Calu3 (cell line): Measurements from ENCODE around the gene RHOC. TPM values are rescaled to one million over a fixed set of nuclear protein-coding genes. Genes with fewer than 3 reads are reported as not detected.

Experiments
- BruUV-seq: library from RNA; stranded (reverse); fragments of 400-500 nt; replicated peaks from 2 replicates; lab custom pipeline; 2021; lab: Mats Ljungman, UMichigan
- CTCF ChIA-PET: fragments of 300-600 bp; sonication (Branson Sonifier 250); formaldehyde crosslinking; loops from one replicate; lab custom pipeline; 2022; ENCODE audit warnings: antibody characterized with exemption; lab: Charles Lee
- DNase-seq: peaks from one replicate; pipeline ENCODE4 v3.0.0; 2022
- H3K27ac Mint-ChIP-seq: one replicate; pipeline ENCODE4 v1.8.0; 2022; ENCODE audit warnings: mixed read lengths; ENCODE audit not compliant: unreplicated experiment
- H3K27me3 Mint-ChIP-seq: one replicate; pipeline ENCODE4 v1.8.0; 2022; ENCODE audit warnings: mixed read lengths; ENCODE audit not compliant: unreplicated experiment
- H3K36me3 Mint-ChIP-seq: one replicate; pipeline ENCODE4 v1.8.0; 2022; ENCODE audit warnings: mild to moderate bottlenecking, moderate library complexity, mixed read lengths; ENCODE audit not compliant: insufficient read depth, unreplicated experiment
- H3K4me1 Mint-ChIP-seq: one replicate; pipeline ENCODE4 v1.8.0; 2022; ENCODE audit warnings: mild to moderate bottlenecking, low read depth, mixed read lengths; ENCODE audit not compliant: unreplicated experiment
- H3K4me3 Mint-ChIP-seq: one replicate; pipeline ENCODE4 v1.8.0; 2022; ENCODE audit warnings: mild to moderate bottlenecking, low read depth, moderate library complexity, mixed read lengths; ENCODE audit not compliant: unreplicated experiment
- H3K9me3 Mint-ChIP-seq: one replicate; pipeline ENCODE4 v1.8.0; 2022; ENCODE audit warnings: low read depth, mixed read lengths; ENCODE audit not compliant: unreplicated experiment
- CTCF ChIP-seq: fragments of 200-600 bp; IDR thresholded peaks from one replicate; pipeline ENCODE4 v1.8.0; 2022; ENCODE audit warnings: antibody characterized with exemption; ENCODE audit not compliant: unreplicated experiment
- intact Hi-C: fragments of 100-400 bp; cut with micrococcal nuclease; formaldehyde crosslinking; loops from one replicate; pipeline ENCODE4 v1.10.0; 2022; ENCODE audit not compliant: unreplicated experiment
- total RNA-seq: library from RNA; stranded (reverse); gene quantifications from 2 replicates; pipeline ENCODE4 v1.2.3, GENCODE V29; 2022

The RHOC gene
- total RNA-seq, 1 experiment from 2014 or later: 176 TPM

GRCh38 chr1:112702420-112703261, 4.3 kb downstream of the RHOC start:
- intact Hi-C loops: no loop called here
- H3K4me3 Mint-ChIP-seq: peak overlapping the region; percentile 31
- peak overlapping the region; percentile 93 for H3K27ac Mint-ChIP-seq
- DNase-seq: no peak
- no peak for TF ChIP-seq CTCF
- no peaks in the 10 kb centered on the region for H3K27me3 Mint-ChIP-seq
- CTCF ChIA-PET: no interaction called here
- H3K4me1 Mint-ChIP-seq: peaks cover 61% of the 10 kb centered on the region
- peaks cover 85% of the 10 kb centered on the region for H3K36me3 Mint-ChIP-seq
- no TSS peak for BruUV-seq
- no peaks in the 10 kb centered on the region for H3K9me3 Mint-ChIP-seq

- Mint-ChIP-seq H3K36me3 (peaks cover 79% of the 10 kb centered on the region), H3K4me3 (peak overlapping the region; percentile 31), H3K9me3 (no peaks in the 10 kb centered on the region), H3K27me3 (no peaks in the 10 kb centered on the region), H3K4me1 (peaks cover 57% of the 10 kb centered on the region), H3K27ac (peak overlapping the region; percentile 93)
- intact Hi-C loops: no loop called here
- no peak for TF ChIP-seq CTCF
- BruUV-seq: no TSS peak
- DNase-seq: no peak
- CTCF ChIA-PET: no interaction called here
These were observed 4.9 kb downstream of the RHOC start for GRCh38 chr1:112702067-112702395.

GRCh38 chr1:112701227-112702066, 5.5 kb downstream of the RHOC start:
- no peak for TF ChIP-seq CTCF
- BruUV-seq: no TSS peak

GRCh38 chr1:112700290-112701226, 6.4 kb downstream of the RHOC start:
- peak; percentile 91 for DNase-seq
- Mint-ChIP-seq H3K27ac (peak overlapping the region; percentile 93), H3K27me3 (no peaks in the 10 kb centered on the region), H3K4me3 (peak overlapping the region; percentile 37), H3K9me3 (no peaks in the 10 kb centered on the region), H3K4me1 (peaks cover 56% of the 10 kb centered on the region), H3K36me3 (peaks cover 67% of the 10 kb centered on the region)
- no peak for TF ChIP-seq CTCF
- CTCF ChIA-PET: no interaction called here
- intact Hi-C loops: no loop called here
- no TSS peak for BruUV-seq

More at GRCh38 chr1:112701227-112702066, 5.5 kb downstream of the RHOC start:
- CTCF ChIA-PET: no interaction called here
- Mint-ChIP-seq H3K36me3 (peaks cover 74% of the 10 kb centered on the region), H3K27me3 (no peaks in the 10 kb centered on the region), H3K27ac (peak overlapping the region; percentile 93), H3K4me3 (peak overlapping the region; percentile 37), H3K9me3 (no peaks in the 10 kb centered on the region), H3K4me1 (peaks cover 57% of the 10 kb centered on the region)
- intact Hi-C loops: no loop called here
- DNase-seq: no peak
